HL-60/S4 treated with retinoic acid at 250 ng/mL for 4 days and 3 days (cell line): ENCODE measurements around the gene PXDN.

Experiments used
- in situ Hi-C: fragments of 300-500 bp; cut with MboI; formaldehyde crosslinking; loops from 2 replicates; pipeline ENCODE4 v1.7.0; 2022; ENCODE audit warnings: low sequenced_read_pairs

PXDN gene

GRCh38 chr2:1651121-1652033 lies 92.9 kb downstream of the PXDN start:
- in situ Hi-C loops: no loop called here

GRCh38 chr2:1650085-1650872 lies 94.0 kb downstream of the PXDN start:
- in situ Hi-C loops: no loop called here

- in situ Hi-C loops: no loop called here
These were observed 94.9 kb downstream of the PXDN start for GRCh38 chr2:1649103-1650084.

GRCh38 chr2:1648241-1649102 lies 95.8 kb downstream of the PXDN start:
- in situ Hi-C loops: no loop called here

- in situ Hi-C loops: no loop called here
These were observed 96.7 kb downstream of the PXDN start for GRCh38 chr2:1647417-1648240.

- in situ Hi-C loops: no loop called here
These were observed 98.4 kb downstream of the PXDN start for GRCh38 chr2:1645761-1646476.

- in situ Hi-C loops: no loop called here
These were observed 99.9 kb downstream of the PXDN start for GRCh38 chr2:1644427-1644826.

GRCh38 chr2:1642993-1643619 lies 101.2 kb downstream of the PXDN start:
- in situ Hi-C loops: no loop called here

- in situ Hi-C loops: no loop called here
These were observed 102.1 kb downstream of the PXDN start for GRCh38 chr2:1642066-1642861.

- in situ Hi-C loops: no loop called here
These were observed 102.8 kb downstream of the PXDN start for GRCh38 chr2:1641523-1641922.

GRCh38 chr2:1640301-1641135 lies 103.8 kb downstream of the PXDN start:
- in situ Hi-C loops: no loop called here

GRCh38 chr2:1639086-1639858 lies 105.0 kb downstream of the PXDN start:
- in situ Hi-C loops: no loop called here

- in situ Hi-C loops: no loop called here
These were observed 105.9 kb downstream of the PXDN start for GRCh38 chr2:1638281-1638860.

GRCh38 chr2:1636791-1637415 lies 107.4 kb downstream of the PXDN start:
- in situ Hi-C loops: no loop called here

GRCh38 chr2:1635823-1636222 lies 108.5 kb downstream of the PXDN start:
- in situ Hi-C loops: no loop called here
